ENCODE measurements around the gene FLCN.

DNA sequence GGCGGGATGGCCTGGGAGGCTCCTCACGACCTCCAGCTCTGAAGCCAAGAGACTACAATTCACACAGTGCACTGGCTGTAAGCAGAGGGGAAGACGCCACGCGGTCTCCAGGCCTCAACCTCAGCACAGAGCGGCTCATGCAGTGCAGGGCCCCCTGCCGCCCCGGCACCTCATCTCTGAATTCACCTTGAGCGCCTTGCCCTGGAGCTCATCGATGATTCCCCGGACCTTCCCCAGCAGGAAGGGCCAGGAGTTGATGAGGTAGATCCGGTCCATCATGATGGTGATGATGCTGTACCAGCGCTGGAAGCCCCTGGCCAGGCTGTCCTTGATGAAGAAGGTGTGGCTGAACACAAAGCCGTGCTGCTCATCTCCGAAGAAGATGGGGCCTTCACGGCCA is 13.2 kb downstream of the FLCN start:
- TF ChIP-seq, protein P1, sequence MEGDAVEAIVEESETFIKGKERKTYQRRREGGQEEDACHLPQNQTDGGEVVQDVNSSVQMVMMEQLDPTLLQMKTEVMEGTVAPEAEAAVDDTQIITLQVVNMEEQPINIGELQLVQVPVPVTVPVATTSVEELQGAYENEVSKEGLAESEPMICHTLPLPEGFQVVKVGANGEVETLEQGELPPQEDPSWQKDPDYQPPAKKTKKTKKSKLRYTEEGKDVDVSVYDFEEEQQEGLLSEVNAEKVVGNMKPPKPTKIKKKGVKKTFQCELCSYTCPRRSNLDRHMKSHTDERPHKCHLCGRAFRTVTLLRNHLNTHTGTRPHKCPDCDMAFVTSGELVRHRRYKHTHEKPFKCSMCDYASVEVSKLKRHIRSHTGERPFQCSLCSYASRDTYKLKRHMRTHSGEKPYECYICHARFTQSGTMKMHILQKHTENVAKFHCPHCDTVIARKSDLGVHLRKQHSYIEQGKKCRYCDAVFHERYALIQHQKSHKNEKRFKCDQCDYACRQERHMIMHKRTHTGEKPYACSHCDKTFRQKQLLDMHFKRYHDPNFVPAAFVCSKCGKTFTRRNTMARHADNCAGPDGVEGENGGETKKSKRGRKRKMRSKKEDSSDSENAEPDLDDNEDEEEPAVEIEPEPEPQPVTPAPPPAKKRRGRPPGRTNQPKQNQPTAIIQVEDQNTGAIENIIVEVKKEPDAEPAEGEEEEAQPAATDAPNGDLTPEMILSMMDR (IDR thresholded peaks at IDR 0.05; ENCODE audit: low read depth, low read length, missing input control), result no peak
- TF ChIP-seq SP1 (IDR thresholded peaks at IDR 0.05), result no peak
- no peak for TF ChIP-seq JUND (IDR thresholded peaks at IDR 0.05)
- TF ChIP-seq YY1 (IDR thresholded peaks at IDR 0.05), result no peak
- TF ChIP-seq, protein P2, sequence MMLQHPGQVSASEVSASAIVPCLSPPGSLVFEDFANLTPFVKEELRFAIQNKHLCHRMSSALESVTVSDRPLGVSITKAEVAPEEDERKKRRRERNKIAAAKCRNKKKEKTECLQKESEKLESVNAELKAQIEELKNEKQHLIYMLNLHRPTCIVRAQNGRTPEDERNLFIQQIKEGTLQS (IDR thresholded peaks at IDR 0.05), result no peak
- no peak for TF ChIP-seq FOXA1 (IDR thresholded peaks at IDR 0.05)
- TF ChIP-seq TAF1 (conservative IDR thresholded peaks at IDR 0.05), result no peak
- TF ChIP-seq, protein P3, sequence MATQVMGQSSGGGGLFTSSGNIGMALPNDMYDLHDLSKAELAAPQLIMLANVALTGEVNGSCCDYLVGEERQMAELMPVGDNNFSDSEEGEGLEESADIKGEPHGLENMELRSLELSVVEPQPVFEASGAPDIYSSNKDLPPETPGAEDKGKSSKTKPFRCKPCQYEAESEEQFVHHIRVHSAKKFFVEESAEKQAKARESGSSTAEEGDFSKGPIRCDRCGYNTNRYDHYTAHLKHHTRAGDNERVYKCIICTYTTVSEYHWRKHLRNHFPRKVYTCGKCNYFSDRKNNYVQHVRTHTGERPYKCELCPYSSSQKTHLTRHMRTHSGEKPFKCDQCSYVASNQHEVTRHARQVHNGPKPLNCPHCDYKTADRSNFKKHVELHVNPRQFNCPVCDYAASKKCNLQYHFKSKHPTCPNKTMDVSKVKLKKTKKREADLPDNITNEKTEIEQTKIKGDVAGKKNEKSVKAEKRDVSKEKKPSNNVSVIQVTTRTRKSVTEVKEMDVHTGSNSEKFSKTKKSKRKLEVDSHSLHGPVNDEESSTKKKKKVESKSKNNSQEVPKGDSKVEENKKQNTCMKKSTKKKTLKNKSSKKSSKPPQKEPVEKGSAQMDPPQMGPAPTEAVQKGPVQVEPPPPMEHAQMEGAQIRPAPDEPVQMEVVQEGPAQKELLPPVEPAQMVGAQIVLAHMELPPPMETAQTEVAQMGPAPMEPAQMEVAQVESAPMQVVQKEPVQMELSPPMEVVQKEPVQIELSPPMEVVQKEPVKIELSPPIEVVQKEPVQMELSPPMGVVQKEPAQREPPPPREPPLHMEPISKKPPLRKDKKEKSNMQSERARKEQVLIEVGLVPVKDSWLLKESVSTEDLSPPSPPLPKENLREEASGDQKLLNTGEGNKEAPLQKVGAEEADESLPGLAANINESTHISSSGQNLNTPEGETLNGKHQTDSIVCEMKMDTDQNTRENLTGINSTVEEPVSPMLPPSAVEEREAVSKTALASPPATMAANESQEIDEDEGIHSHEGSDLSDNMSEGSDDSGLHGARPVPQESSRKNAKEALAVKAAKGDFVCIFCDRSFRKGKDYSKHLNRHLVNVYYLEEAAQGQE (IDR thresholded peaks at IDR 0.05), result no peak
- TF ChIP-seq RXRA (IDR thresholded peaks at IDR 0.05), result no peak
- TF ChIP-seq, protein P4, sequence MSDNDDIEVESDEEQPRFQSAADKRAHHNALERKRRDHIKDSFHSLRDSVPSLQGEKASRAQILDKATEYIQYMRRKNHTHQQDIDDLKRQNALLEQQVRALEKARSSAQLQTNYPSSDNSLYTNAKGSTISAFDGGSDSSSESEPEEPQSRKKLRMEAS (IDR thresholded peaks at IDR 0.05), result no peak
- TF ChIP-seq EGR1 (IDR thresholded peaks at IDR 0.05; ENCODE audit: low read depth in 2 of 2), result no peak
- no peak for TF ChIP-seq RAD21 (IDR thresholded peaks at IDR 0.05)
